Measurements from ENCODE around the gene KIAA1671.

The KIAA1671 gene

DNA sequence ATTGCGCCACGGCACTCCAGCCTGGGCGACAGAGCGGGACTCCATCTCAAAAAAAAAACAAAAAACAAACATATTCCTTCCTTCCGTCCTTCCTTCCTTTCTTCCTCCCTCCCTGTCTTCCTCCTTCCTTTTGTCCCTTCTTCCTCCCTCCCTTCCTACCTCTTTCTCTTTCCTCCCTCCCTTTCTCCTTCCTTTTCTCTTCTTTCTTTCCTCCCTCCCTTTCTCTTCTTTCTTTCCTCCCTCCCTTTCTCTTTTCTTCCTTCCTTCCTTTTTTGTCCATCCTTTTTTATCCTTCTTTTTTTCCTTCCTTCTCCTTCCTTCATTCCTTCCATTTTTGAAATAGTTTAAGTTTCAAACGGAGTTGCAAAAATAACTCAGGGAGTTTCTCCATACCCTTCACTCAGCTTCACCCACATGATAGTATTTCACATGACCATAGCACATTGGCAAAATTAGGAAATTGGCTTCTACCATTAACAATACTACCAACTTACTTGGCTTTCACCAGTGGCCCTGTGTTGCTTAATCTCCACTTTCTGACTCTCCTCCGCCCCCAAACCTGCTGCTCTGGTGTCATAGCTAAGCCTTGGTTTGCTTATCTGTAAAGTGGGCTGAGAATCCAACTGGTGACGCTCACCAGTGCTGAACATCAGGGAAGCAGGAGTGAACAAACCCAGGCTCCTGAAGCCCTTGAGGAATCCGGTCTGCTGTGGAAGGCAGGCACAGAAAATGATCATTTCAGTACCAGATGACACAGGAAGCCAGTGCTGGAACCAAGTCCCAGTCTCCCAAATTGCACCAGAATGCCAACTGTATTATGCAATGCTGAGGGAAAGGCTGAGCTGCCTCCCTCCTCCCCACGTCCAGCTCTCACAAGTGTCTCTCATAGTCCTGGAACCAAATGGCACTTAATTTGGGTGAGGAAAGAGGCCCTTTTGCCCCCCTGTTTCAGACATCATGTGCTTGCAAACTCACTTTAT is 229.9 kb downstream of the KIAA1671 start:
- H3K4me3 ChIP-seq (replicated peaks in 1 of 2; ENCODE audit: low read depth in 2 of 2, low read length in 2 of 2), result no peak overlapping the region
- TF ChIP-seq, protein P1, sequence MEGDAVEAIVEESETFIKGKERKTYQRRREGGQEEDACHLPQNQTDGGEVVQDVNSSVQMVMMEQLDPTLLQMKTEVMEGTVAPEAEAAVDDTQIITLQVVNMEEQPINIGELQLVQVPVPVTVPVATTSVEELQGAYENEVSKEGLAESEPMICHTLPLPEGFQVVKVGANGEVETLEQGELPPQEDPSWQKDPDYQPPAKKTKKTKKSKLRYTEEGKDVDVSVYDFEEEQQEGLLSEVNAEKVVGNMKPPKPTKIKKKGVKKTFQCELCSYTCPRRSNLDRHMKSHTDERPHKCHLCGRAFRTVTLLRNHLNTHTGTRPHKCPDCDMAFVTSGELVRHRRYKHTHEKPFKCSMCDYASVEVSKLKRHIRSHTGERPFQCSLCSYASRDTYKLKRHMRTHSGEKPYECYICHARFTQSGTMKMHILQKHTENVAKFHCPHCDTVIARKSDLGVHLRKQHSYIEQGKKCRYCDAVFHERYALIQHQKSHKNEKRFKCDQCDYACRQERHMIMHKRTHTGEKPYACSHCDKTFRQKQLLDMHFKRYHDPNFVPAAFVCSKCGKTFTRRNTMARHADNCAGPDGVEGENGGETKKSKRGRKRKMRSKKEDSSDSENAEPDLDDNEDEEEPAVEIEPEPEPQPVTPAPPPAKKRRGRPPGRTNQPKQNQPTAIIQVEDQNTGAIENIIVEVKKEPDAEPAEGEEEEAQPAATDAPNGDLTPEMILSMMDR (IDR thresholded peaks at IDR 0.05; ENCODE audit: low read depth, low read length), result no peak
- DNase-seq (ENCODE audit: low read depth in 2 of 2), result peak in 1 of 2 donors; percentile 36

DNA sequence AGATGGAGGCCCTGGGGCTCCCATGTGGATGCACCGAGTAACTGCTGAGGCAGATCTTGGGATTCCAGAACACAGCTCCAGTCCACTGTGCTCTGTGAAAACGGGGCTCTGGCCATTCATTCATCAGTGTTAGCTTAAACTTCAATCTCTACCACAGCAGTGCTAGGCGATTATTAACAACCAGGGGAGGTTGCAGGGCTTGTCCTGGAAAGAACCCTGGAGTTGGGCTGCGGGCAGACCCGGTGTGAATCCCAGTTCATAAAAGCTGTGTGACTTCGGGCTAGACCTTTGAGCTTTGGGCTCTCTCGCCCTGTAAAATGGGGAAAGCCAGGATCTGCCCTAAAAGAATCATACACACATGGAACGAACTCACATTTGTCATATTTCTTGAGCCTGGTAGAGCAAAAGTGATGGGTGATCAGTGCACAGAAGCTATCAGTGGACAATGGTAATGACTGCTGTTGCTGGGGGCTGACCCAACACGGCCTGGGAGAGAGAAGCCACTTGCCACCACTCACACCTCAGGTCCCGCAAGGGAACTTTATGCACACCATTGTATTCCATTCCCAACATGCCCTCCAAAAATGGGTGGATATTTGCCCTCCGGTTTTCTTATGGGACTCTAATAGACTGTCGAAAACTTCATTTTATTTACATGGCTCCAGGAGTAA is 231.6 kb downstream of the KIAA1671 start:
- TF ChIP-seq, protein P1 (IDR thresholded peaks at IDR 0.05; ENCODE audit: low read depth, low read length), result no peak
- H3K4me3 ChIP-seq (replicated peaks in 1 of 2; ENCODE audit: low read depth in 2 of 2, low read length in 2 of 2), result no peak overlapping the region
- DNase-seq (ENCODE audit: low read depth in 2 of 2), result no peak

DNA sequence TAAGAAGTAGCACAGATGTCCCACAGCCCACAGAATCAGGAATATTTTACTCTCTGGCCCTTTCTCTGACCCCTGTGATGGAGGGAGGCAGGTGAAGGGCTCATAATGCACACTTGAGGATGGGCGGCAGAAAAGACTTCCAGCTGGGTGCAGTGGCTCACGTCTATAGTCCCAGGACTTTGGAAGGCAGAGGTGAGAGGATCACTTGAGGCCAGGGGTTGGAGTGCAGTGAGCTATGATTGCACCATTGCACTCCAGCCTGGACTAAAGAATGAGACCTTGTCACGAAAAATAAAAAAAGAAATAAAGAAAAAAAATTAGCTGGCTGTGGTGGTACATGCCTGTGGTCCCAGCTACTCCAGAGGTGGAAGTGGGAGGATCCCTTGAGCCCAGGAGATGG is 233.6 kb downstream of the KIAA1671 start:
- DNase-seq (ENCODE audit: low read depth in 2 of 2), result no peak
- TF ChIP-seq, protein P1 (IDR thresholded peaks at IDR 0.05; ENCODE audit: low read depth, low read length), result no peak
- H3K4me3 ChIP-seq (replicated peaks in 1 of 2; ENCODE audit: low read depth in 2 of 2, low read length in 2 of 2), result no peak overlapping the region

DNA sequence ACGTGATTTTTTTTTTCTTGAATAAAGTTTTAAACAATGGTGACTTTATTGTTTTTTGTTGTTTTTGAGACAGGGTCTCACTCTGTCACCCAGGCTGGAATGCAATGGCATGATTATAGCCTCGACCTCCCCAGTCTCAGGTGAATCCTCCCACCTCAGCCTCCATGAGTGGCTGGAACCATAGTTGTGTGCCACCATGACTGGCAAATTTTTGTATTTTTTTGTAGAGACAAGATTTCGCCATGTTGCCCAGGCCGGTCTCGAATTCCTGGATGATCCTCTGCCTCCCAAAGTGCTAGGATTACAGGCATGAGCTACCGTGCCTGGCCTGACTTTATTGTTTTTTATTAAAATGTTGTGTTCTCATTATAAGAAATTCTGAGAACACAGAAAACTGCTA is 235.0 kb downstream of the KIAA1671 start:
- H3K4me3 ChIP-seq (replicated peaks in 1 of 2; ENCODE audit: low read depth in 2 of 2, low read length in 2 of 2), result no peak overlapping the region
- no peak for DNase-seq (ENCODE audit: low read depth in 2 of 2)
- TF ChIP-seq, protein P1 (IDR thresholded peaks at IDR 0.05; ENCODE audit: low read depth, low read length), result no peak

DNA sequence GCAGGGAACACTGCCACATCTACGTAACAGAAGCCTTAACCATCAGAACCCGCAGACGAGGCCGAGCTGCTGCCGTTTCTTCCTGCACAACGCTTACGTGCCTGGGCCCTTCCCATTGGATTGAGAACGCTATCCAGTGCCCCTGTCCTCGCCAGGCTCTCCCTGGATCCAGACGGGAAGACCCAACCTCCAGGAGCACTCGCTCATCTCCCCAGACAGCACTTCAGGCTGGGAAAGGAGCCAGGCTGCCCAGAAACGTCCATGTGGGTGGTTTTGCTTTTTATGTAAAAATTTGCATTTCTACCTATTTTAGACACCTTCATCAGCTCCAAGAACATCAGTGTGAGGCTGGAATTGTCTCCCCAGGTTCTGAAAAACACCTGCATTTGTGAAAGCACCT is 239.9 kb downstream of the KIAA1671 start:
- no peak for DNase-seq (ENCODE audit: low read depth in 2 of 2)
- TF ChIP-seq, protein P1 (IDR thresholded peaks at IDR 0.05; ENCODE audit: low read depth, low read length), result no peak
- no peak overlapping the region for H3K4me3 ChIP-seq (replicated peaks in 1 of 2; ENCODE audit: low read depth in 2 of 2, low read length in 2 of 2)

DNA sequence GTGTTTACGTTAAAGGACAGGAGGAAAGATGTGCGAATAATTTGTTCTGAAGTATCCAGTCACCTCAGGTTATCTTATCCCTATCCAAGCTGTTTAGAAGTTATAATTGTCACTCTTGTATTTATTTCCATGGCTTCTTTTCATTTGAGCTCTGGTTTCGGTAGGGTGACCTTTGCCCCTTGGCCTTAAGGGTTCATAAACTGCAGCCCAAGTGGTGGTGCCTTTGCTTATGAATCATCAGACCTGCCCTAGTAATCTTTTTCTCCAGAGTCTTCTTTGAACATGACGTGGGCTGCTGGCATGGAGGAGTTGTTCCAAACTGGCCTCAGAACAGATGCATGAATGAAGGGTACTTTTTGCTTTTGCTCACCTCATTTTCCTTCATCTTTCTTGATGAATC is 240.6 kb downstream of the KIAA1671 start:
- TF ChIP-seq, protein P1 (IDR thresholded peaks at IDR 0.05; ENCODE audit: low read depth, low read length), result no peak

More for the DNA sequence above, 240.6 kb downstream of the KIAA1671 start:
- H3K4me3 ChIP-seq (replicated peaks in 1 of 2; ENCODE audit: low read depth in 2 of 2, low read length in 2 of 2), result no peak overlapping the region
- no peak for DNase-seq (ENCODE audit: low read depth in 2 of 2)
